ENCODE results near the gene NXPH1. TPM values are rescaled to one million over a fixed set of nuclear protein-coding genes. Genes with fewer than 3 reads are reported as not detected.
A peak's percentile ranks its signal among the peaks of the same experiment; 100 is the strongest.

Gene NXPH1
- total RNA-seq, 1 experiment from 2014 or later = 0.59 TPM

DNA sequence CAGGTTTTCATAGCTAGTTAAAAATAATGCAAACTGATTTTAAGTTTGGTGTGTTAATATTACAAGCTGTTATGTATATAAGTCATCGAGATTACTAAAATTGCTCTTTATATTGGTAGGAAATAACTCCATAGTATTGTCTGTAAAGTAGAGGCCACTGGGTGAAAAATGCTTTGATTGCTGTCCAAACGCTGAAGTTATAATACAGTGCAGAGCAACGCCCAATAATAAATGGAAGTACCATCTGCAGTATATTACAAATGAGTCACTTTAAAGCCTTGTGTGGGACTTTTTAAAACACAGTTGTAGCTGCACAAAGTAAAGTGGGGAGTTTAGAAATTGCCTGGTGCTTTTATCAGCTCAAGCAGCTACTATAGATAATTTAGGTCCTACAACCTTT is 196.1 kb downstream of the NXPH1 start:
- peaks cover 6% of the 10 kb centered on the region for H3K36me3 Mint-ChIP-seq
- ChIA-PET POLR2A (no interaction called here), CTCF (no interaction called here)
- H3K27ac Mint-ChIP-seq = no peak overlapping the region
- ATAC-seq = no peak
- H3K4me3 Mint-ChIP-seq = no peak overlapping the region
- H3K27me3 Mint-ChIP-seq (ENCODE audit: low read depth) = no peaks in the 10 kb centered on the region
- no peak for TF ChIP-seq TP53 (CRISPR knock-in tag; IDR thresholded peaks at IDR 0.05)
- no peak for TF ChIP-seq ZNF671 (CRISPR knock-in tag; IDR thresholded peaks at IDR 0.05)
- no peak for TF ChIP-seq MLX (CRISPR knock-in tag; IDR thresholded peaks at IDR 0.05)
- TF ChIP-seq ZNF138 (CRISPR knock-in tag; conservative IDR thresholded peaks at IDR 0.05) = no peak
- TF ChIP-seq, protein P1, sequence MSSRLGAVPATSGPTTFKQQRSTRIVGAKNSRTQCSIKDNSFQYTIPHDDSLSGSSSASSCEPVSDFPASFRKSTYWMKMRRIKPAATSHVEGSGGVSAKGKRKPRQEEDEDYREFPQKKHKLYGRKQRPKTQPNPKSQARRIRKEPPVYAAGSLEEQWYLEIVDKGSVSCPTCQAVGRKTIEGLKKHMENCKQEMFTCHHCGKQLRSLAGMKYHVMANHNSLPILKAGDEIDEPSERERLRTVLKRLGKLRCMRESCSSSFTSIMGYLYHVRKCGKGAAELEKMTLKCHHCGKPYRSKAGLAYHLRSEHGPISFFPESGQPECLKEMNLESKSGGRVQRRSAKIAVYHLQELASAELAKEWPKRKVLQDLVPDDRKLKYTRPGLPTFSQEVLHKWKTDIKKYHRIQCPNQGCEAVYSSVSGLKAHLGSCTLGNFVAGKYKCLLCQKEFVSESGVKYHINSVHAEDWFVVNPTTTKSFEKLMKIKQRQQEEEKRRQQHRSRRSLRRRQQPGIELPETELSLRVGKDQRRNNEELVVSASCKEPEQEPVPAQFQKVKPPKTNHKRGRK (CRISPR knock-in tag; IDR thresholded peaks at IDR 0.05; ENCODE audit: borderline replicate concordance) = no peak
- TF ChIP-seq, protein P2, sequence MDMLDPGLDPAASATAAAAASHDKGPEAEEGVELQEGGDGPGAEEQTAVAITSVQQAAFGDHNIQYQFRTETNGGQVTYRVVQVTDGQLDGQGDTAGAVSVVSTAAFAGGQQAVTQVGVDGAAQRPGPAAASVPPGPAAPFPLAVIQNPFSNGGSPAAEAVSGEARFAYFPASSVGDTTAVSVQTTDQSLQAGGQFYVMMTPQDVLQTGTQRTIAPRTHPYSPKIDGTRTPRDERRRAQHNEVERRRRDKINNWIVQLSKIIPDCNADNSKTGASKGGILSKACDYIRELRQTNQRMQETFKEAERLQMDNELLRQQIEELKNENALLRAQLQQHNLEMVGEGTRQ (CRISPR knock-in tag; IDR thresholded peaks at IDR 0.05) = no peak
- TF ChIP-seq ZNF396 (CRISPR knock-in tag; IDR thresholded peaks at IDR 0.05; ENCODE audit: borderline replicate concordance) = no peak
- H3K9me3 Mint-ChIP-seq = peaks cover 8% of the 10 kb centered on the region
- no peak for DNase-seq (ENCODE audit: low spot score)
- peaks cover 14% of the 10 kb centered on the region for H3K4me1 Mint-ChIP-seq

- DNase-seq (ENCODE audit: low spot score) = no peak
- Mint-ChIP-seq H3K4me1 (peaks cover 36% of the 10 kb centered on the region), H3K27me3 (ENCODE audit: low read depth) (no peaks in the 10 kb centered on the region), H3K27ac (no peak overlapping the region), H3K36me3 (peaks cover 6% of the 10 kb centered on the region), H3K4me3 (no peak overlapping the region), H3K9me3 (peaks cover 11% of the 10 kb centered on the region)
- peak; percentile 57 for ATAC-seq
- CTCF ChIA-PET = no interaction called here
- TF ChIP-seq ZNF281 (CRISPR knock-in tag; IDR thresholded peaks at IDR 0.05) (no peak), RORB (CRISPR knock-in tag; IDR thresholded peaks at IDR 0.05) (no peak), TCF7 (CRISPR knock-in tag; IDR thresholded peaks at IDR 0.05; ENCODE audit: low read depth) (no peak), JAZF1 (CRISPR knock-in tag; IDR thresholded peaks at IDR 0.05) (no peak), ZBTB21 (CRISPR knock-in tag; IDR thresholded peaks at IDR 0.05; ENCODE audit: borderline replicate concordance) (no peak), ETV6 (CRISPR knock-in tag; IDR thresholded peaks at IDR 0.05) (no peak), FOXP1 (CRISPR knock-in tag; IDR thresholded peaks at IDR 0.05; ENCODE audit: borderline replicate concordance) (no peak)
- POLR2A ChIA-PET = no interaction called here
These were observed 203.9 kb downstream of the NXPH1 start for GRCh38 chr7:8637322-8637721.

DNA sequence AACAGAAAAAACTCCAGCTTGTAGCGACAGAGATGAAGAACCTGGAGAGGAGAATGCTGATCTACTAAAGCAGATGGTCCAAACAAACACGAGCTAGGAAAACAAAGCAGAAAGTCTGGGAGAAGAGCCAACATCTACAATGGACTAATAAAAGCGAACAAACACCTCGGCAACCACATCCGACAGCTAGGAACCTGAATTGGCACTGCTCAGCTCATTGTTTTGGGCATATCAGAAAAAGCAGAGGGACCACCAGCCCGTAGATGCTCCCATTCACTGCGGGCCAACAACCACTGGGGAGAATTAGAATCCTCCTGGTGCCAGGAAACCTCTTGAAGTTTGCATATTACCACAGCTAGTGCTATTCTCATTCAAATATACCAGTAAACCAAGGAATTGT is 204.7 kb downstream of the NXPH1 start:
- peaks cover 11% of the 10 kb centered on the region for H3K9me3 Mint-ChIP-seq
- H3K36me3 Mint-ChIP-seq = peaks cover 6% of the 10 kb centered on the region
- H3K4me1 Mint-ChIP-seq = peaks cover 36% of the 10 kb centered on the region
- DNase-seq (ENCODE audit: low spot score) (no peak), ATAC-seq (peak; percentile 86)
- POLR2A ChIA-PET = no interaction called here
- H3K27me3 Mint-ChIP-seq (ENCODE audit: low read depth) = no peaks in the 10 kb centered on the region
- peak overlapping the region; percentile 16; the same call in 1 of the 2 replicates for H3K27ac Mint-ChIP-seq
- H3K4me3 Mint-ChIP-seq = no peak overlapping the region
- CTCF ChIA-PET = no interaction called here
- TF ChIP-seq OVOL2 (CRISPR knock-in tag; IDR thresholded peaks at IDR 0.05; ENCODE audit: borderline replicate concordance) = no peak
- TF ChIP-seq MLX (CRISPR knock-in tag; IDR thresholded peaks at IDR 0.05) = no peak
- no peak for TF ChIP-seq NFATC4 (CRISPR knock-in tag; IDR thresholded peaks at IDR 0.05)
- TF ChIP-seq, protein P3, sequence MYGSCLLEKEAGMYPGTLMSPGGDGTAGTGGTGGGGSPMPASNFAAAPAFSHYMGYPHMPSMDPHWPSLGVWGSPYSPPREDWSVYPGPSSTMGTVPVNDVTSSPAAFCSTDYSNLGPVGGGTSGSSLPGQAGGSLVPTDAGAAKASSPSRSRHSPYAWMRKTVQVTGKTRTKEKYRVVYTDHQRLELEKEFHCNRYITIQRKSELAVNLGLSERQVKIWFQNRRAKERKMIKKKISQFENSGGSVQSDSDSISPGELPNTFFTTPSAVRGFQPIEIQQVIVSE (CRISPR knock-in tag; IDR thresholded peaks at IDR 0.05; ENCODE audit: borderline replicate concordance) = no peak
- TF ChIP-seq MAX (CRISPR knock-in tag; IDR thresholded peaks at IDR 0.05) = no peak
- no peak for TF ChIP-seq TEAD4 (CRISPR knock-in tag; IDR thresholded peaks at IDR 0.05)
- no peak for TF ChIP-seq SMAD4 (CRISPR knock-in tag; IDR thresholded peaks at IDR 0.05)
- TF ChIP-seq NR2C2 (CRISPR knock-in tag; IDR thresholded peaks at IDR 0.05) = no peak
- TF ChIP-seq, protein P1 (CRISPR knock-in tag; IDR thresholded peaks at IDR 0.05; ENCODE audit: borderline replicate concordance) = no peak
- no peak for TF ChIP-seq RELA (CRISPR knock-in tag; IDR thresholded peaks at IDR 0.05; ENCODE audit: borderline replicate concordance)
- TF ChIP-seq, protein P4, sequence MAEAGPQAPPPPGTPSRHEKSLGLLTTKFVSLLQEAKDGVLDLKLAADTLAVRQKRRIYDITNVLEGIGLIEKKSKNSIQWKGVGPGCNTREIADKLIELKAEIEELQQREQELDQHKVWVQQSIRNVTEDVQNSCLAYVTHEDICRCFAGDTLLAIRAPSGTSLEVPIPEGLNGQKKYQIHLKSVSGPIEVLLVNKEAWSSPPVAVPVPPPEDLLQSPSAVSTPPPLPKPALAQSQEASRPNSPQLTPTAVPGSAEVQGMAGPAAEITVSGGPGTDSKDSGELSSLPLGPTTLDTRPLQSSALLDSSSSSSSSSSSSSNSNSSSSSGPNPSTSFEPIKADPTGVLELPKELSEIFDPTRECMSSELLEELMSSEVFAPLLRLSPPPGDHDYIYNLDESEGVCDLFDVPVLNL (CRISPR knock-in tag; IDR thresholded peaks at IDR 0.05; ENCODE audit: borderline replicate concordance, low read depth) = no peak

Data from WTC11 (cell line).